Epithelial cell of proximal tubule (primary cell): ENCODE data around the gene ARID3A. TPM values are rescaled to one million over a fixed set of nuclear protein-coding genes. Genes with fewer than 3 reads are reported as not detected.

Experiments
- DNase-seq: peaks from one replicate; pipeline ENCODE4 v3.0.0-alpha.2; 2011; ENCODE audit warnings: low read depth
- H3K4me3 ChIP-seq: 2 replicates; pipeline ENCODE4 v1.5.1; 2011; ENCODE audit warnings: low read depth, mild to moderate bottlenecking, low read length
- total RNA-seq: library from RNA; depleted of rRNA; stranded (reverse); fragments of >200 nt; gene quantifications from 2 replicates; pipeline ENCODE4 v1.2.3, GENCODE V29; 2015
- TF ChIP-seq, protein P1 (sequence below): conservative IDR thresholded peaks from 2 replicates; pipeline ENCODE4 v1.5.1; 2012; ENCODE audit warnings: low read depth, mild to moderate bottlenecking, low read length

The ARID3A gene
- total RNA-seq, 1 donor from 2014 or later = 37.0 TPM

DNA sequence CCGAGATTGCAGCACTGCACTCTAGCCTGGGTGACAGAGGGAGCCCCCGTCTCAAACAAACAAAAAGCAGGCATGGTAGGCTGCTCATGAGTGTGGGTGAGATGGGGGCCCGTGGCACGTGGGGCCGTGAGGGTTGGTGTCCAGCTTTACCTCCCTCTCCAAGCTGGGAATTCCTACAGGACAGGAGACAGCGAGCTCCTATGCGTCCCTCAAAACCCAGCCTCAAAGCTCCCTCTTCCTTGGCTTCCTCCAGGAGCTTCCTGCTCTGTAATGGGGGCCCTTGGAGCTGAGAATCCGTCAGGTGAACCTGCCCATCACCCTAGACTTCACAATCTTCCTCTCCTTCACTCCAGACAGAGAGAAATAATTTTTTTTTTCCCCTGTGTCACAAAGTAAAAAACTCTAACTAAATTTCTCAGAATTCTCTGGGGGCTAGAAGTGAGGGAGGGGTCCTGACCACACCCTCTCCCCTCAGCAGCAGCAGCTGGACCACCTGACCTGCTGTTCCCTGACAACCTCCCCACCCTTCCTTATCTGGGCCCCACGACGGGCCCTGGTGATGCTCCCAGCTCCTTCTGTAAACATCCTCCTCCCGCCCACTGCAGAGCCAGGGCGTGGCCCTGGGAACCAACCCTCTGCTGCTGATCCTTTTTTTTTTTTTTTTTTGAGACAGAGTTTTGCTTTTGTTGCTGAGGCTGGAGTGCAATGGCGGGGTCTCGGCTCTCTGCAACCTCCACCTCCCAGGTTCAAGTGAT lies 36.2 kb downstream of the ARID3A start:
- H3K4me3 ChIP-seq = no peak overlapping the region
- TF ChIP-seq, protein P1, sequence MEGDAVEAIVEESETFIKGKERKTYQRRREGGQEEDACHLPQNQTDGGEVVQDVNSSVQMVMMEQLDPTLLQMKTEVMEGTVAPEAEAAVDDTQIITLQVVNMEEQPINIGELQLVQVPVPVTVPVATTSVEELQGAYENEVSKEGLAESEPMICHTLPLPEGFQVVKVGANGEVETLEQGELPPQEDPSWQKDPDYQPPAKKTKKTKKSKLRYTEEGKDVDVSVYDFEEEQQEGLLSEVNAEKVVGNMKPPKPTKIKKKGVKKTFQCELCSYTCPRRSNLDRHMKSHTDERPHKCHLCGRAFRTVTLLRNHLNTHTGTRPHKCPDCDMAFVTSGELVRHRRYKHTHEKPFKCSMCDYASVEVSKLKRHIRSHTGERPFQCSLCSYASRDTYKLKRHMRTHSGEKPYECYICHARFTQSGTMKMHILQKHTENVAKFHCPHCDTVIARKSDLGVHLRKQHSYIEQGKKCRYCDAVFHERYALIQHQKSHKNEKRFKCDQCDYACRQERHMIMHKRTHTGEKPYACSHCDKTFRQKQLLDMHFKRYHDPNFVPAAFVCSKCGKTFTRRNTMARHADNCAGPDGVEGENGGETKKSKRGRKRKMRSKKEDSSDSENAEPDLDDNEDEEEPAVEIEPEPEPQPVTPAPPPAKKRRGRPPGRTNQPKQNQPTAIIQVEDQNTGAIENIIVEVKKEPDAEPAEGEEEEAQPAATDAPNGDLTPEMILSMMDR = no peak
- no peak for DNase-seq

DNA sequence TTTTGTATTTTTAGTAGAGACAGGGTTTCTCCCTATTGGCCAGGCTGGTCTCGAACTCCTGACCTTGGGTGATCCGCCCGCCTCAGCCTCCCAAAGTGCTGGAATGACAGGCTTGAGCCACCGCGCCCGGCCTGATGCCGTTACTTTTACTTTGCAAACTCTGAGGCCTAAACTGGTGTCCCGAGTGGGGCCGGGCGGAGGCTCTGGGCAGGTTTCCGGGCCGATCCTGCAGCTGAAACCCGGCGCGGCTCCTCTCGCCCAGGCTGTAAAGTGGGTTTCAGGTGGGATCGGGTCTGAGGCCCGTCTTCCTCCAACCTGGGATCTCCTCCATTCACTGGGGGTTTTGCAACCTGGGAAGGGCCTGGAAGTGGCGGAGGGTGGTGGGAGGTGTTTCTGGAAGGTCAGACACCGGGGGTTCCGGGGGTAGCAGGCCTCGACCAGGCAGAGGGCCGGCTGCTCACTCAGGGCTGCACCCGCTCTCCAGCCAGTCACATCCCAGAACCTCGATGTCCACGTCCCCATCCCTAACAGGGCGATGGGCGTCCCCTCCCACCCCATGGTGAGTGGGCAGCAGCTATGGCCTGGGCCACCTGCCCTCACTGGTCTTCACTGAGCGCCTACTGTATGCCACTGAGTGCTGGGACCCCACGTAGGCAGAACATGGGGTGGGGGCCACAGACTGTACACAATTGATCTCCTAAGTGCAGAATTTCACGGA lies 37.0 kb downstream of the ARID3A start:
- DNase-seq = no peak
- TF ChIP-seq, protein P1 = no peak
- no peak overlapping the region for H3K4me3 ChIP-seq

DNA sequence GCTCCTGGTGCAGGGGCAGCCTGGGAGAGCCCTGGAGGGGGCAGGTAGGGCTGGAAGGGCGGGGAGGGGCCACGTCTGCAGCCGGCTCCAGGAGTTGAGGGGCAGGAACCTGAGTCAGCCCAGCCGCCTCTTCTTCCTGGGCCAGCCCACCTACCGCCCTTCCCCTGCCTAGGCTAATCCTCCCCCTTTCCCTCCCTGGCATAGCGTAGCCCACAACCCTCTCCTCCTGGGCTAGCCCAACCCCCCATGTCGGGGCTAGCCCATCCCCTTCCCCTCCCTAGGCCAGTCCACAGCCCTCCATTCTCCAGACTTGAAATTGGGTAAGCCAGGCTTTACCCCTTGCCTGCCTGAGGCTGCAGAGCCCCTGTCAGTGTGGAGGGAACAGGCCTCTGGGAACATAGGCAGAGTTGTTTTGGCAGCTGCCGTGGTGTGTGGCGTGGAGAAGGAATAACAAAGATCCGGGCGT lies 37.7 kb downstream of the ARID3A start:
- H3K4me3 ChIP-seq = no peak overlapping the region
- TF ChIP-seq, protein P1 = no peak
- no peak for DNase-seq

DNA sequence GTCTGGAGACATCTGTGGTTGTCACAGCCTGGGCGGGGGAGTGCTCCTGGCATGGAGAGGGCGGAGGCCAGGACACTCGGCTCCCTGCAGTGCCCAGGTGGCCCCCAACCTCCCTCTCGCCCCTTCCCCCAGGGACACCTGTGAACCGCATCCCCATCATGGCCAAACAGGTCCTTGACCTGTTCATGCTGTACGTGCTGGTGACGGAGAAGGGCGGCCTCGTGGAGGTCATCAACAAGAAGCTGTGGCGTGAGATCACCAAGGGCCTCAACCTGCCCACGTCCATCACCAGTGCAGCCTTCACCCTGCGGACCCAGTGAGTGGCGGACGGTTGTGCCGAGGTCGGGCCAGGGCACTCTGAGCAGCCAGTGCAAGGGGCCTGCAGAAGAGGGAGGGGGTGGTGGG lies 38.3 kb downstream of the ARID3A start:
- DNase-seq = no peak
- H3K4me3 ChIP-seq = no peak overlapping the region

DNA sequence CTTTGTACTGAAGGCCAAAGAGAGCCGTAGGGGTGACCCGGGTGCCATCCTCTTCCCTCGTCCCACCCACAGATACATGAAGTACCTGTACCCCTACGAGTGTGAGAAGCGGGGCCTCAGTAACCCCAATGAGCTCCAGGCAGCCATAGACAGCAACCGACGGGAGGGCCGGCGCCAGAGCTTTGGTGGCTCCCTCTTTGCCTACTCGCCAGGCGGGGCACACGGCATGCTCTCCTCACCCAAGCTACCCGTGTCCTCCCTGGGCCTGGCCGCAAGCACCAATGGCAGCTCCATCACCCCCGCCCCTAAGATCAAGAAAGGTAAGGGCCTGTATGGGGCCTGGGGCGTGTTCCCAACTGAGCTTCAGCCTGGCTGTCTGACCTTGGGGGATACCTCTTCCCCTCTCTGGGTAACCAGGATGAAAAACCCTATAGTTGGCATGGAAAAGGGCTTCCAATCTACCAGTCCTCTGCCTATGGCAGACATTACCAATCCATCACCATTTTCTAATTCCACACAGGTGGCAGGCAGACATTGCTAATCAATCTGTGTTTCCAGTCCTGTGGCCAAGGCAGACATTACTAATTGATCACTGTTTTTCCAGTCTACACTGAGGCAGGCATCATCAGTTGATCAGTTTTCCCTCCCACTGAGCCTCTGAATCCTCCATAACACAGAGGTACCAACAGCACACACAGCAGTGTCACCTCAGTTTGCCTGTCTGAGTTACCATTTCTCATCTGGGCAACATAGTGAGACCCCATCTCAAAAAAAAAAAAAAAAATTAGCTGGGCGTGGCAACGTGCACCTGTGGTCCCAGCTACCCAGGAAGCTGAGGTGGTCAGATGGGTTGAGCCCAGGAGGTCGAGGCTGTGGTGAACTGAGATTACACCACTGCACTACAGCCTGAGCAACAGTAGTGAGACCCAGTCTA lies 39.2 kb downstream of the ARID3A start:
- no peak overlapping the region for H3K4me3 ChIP-seq
- DNase-seq = no peak
- TF ChIP-seq, protein P1 = no peak

More for the DNA sequence above, 38.3 kb downstream of the ARID3A start:
- TF ChIP-seq, protein P1 = no peak

DNA sequence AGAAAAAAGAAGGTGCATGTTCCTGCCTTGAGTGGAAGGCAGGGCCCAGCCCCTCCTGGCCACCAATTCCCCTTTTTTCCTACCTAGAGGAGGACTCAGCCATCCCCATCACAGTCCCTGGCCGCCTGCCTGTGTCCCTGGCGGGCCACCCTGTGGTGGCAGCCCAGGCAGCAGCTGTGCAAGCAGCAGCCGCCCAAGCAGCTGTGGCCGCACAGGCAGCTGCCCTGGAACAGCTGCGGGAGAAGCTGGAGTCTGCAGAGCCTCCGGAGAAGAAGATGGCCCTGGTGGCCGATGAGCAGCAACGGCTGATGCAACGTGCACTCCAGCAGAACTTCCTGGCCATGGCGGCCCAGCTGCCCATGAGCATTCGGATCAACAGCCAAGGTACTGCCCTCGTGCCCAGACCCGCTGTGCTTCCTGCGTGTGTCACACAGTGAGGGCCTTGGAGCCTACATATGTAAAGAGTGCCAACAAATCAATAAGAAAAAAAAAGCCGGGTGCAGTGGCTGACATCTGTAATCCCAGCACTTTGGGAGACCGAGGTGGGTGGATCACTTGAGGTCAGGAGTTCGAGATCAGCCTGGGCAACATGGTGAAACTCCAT lies 40.8 kb downstream of the ARID3A start:
- TF ChIP-seq, protein P1 = no peak
- DNase-seq = no peak
- no peak overlapping the region for H3K4me3 ChIP-seq
